LNCaP clone FGC (cell line): ENCODE measurements around the gene MASP2.
"Not testable (repeated sequence)": the region's sequence is repeated elsewhere in the genome, so short reads cannot be mapped to it uniquely, and the experiment has no call there.

Experiments
- DNase-seq: peaks from one replicate; pipeline ENCODE4 v3.0.0-alpha.2; 2011; ENCODE audit warnings: low read depth
- H3K4me3 ChIP-seq: 2 replicates; pipeline ENCODE4 v1.5.1; 2011; ENCODE audit warnings: mild to moderate bottlenecking, low read depth, low read length, control low read depth
- TF ChIP-seq, protein P1 (sequence below): IDR thresholded peaks from 2 replicates; pipeline ENCODE4 v1.5.1; 2012; ENCODE audit warnings: mild to moderate bottlenecking; ENCODE audit not compliant: control insufficient read depth, insufficient read depth; ENCODE audit errors: extremely low read depth

MASP2 gene

DNA sequence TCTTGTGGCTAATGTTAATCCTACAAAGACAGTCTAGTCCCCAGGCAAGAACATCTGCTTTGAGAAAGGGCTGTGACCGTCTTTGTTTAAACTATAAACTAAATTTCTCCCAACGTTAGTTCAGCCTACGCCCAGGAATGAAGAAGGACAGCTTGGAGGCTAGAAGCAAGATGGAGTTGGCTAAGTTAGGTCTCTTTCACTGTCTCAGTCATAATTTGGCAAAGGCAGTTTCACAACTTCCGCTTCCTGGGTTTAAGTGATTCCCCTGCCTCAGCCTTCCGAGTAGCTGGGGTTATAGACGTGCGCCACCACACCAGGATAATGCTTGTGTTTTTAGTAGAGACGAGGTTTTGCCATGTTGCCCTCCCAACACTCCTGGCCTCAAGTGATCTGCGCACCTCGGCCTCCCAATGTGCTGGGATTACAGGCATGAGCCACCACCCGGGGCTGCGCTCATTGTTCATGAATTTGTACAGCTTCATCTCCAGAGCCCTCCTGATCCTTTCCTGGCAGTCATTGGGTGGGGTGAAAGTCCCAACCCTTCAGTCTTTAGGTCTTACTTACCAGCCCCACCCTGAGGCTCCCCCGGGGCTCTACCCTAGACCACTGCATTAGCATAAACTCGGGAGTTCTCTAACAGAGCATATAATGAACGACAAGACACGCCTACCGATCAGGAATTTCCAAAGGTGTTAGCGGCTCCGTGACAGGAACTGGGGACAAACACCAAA is 4.9 kb upstream of the MASP2 start:
- no peak for DNase-seq
- TF ChIP-seq, protein P1, sequence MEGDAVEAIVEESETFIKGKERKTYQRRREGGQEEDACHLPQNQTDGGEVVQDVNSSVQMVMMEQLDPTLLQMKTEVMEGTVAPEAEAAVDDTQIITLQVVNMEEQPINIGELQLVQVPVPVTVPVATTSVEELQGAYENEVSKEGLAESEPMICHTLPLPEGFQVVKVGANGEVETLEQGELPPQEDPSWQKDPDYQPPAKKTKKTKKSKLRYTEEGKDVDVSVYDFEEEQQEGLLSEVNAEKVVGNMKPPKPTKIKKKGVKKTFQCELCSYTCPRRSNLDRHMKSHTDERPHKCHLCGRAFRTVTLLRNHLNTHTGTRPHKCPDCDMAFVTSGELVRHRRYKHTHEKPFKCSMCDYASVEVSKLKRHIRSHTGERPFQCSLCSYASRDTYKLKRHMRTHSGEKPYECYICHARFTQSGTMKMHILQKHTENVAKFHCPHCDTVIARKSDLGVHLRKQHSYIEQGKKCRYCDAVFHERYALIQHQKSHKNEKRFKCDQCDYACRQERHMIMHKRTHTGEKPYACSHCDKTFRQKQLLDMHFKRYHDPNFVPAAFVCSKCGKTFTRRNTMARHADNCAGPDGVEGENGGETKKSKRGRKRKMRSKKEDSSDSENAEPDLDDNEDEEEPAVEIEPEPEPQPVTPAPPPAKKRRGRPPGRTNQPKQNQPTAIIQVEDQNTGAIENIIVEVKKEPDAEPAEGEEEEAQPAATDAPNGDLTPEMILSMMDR, result no peak
- no peak overlapping the region for H3K4me3 ChIP-seq

GRCh38 chr1:11051121-11051520 is 4.1 kb upstream of the MASP2 start:
- H3K4me3 ChIP-seq, result not testable (repeated sequence)

GRCh38 chr1:11046270-11046566 is 821 bp downstream of the MASP2 start:
- no peak for DNase-seq
- TF ChIP-seq, protein P1, result no peak
- H3K4me3 ChIP-seq, result no peak overlapping the region

More at GRCh38 chr1:11051121-11051520, 4.1 kb upstream of the MASP2 start:
- DNase-seq, result not testable (repeated sequence)

GRCh38 chr1:11045428-11046269 is 1.4 kb downstream of the MASP2 start:
- no peak overlapping the region for H3K4me3 ChIP-seq
- TF ChIP-seq, protein P1, result no peak
- no peak for DNase-seq

- TF ChIP-seq, protein P1, result no peak
- H3K4me3 ChIP-seq, result no peak overlapping the region
- no peak for DNase-seq
Measured at GRCh38 chr1:11044849-11045427, 2.1 kb downstream of the MASP2 start.

- TF ChIP-seq, protein P1, result no peak
- H3K4me3 ChIP-seq, result no peak overlapping the region
Measured at GRCh38 chr1:11044086-11044848, 2.8 kb downstream of the MASP2 start.

More at GRCh38 chr1:11044086-11044848, 2.8 kb downstream of the MASP2 start:
- no peak for DNase-seq
